RWPE1 (cell line): ENCODE data around the gene PDK1.

ENCODE experiments used
- CTCF ChIA-PET: fragments of 350-600 bp; sonication (Branson Sonifier 250); formaldehyde crosslinking; extraction: SDS; loops from one replicate; lab custom pipeline; 2021; lab: Yijun Ruan, JAX
- POLR2A ChIA-PET: fragments of 400-600 bp; formaldehyde crosslinking; extraction: SDS; loops from one replicate; lab custom pipeline; 2020; ENCODE audit warnings: antibody characterized with exemption; ENCODE audit not compliant: low non-redundant PET; lab: Yijun Ruan, JAX
- DNase-seq: peaks from one replicate; pipeline ENCODE4 v3.0.0; 2012; ENCODE audit warnings: low spot score
- H3K27ac ChIP-seq: fragments of 450-650 bp; 2 replicates; pipeline ENCODE4 v1.5.1; 2017
- CTCF ChIP-seq: fragments of 450-650 bp; conservative IDR thresholded peaks from 2 replicates; pipeline ENCODE4 v1.5.1; 2017; ENCODE audit warnings: low read depth, mild to moderate bottlenecking

Gene PDK1

GRCh38 chr2:172655091-172655837 lies 99.4 kb downstream of the PDK1 start:
- ChIA-PET CTCF (interaction anchor here (0.6 kb wide), 1 partner anchor 110 kb away, joined by 3 read pairs; no protein-coding TSS in a partner anchor), POLR2A (no interaction called here)
- no peak overlapping the region for H3K27ac ChIP-seq
- TF ChIP-seq CTCF = no peak
- DNase-seq = no peak

GRCh38 chr2:172655838-172656573 lies 100.1 kb downstream of the PDK1 start:
- DNase-seq = no peak

More at GRCh38 chr2:172655838-172656573, 100.1 kb downstream of the PDK1 start:
- no peak for TF ChIP-seq CTCF
- no peak overlapping the region for H3K27ac ChIP-seq
- POLR2A ChIA-PET = no interaction called here
- CTCF ChIA-PET = interaction anchor here (0.6 kb wide), 1 partner anchor 111 kb away, joined by 3 read pairs; no protein-coding TSS in a partner anchor
